Choroid plexus epithelial cell (primary cell): ENCODE measurements around the gene TTYH1.
"Not testable (repeated sequence)": the region's sequence is repeated elsewhere in the genome, so short reads cannot be mapped to it uniquely, and the experiment has no call there.

Experiments
- DNase-seq: peaks from one replicate; pipeline ENCODE4 v3.0.0-alpha.2; 2010; ENCODE audit warnings: low read depth
- H3K4me3 ChIP-seq: 2 replicates; pipeline ENCODE4 v1.5.1; 2011; ENCODE audit warnings: low read depth, mild to moderate bottlenecking, control low read depth, low read length, moderate library complexity
- CTCF ChIP-seq: conservative IDR thresholded peaks from 2 replicates; pipeline ENCODE4 v1.5.1; 2011; ENCODE audit warnings: low read depth, mild to moderate bottlenecking, control low read depth, inconsistent platforms, low read length, moderate library complexity

The TTYH1 gene

DNA sequence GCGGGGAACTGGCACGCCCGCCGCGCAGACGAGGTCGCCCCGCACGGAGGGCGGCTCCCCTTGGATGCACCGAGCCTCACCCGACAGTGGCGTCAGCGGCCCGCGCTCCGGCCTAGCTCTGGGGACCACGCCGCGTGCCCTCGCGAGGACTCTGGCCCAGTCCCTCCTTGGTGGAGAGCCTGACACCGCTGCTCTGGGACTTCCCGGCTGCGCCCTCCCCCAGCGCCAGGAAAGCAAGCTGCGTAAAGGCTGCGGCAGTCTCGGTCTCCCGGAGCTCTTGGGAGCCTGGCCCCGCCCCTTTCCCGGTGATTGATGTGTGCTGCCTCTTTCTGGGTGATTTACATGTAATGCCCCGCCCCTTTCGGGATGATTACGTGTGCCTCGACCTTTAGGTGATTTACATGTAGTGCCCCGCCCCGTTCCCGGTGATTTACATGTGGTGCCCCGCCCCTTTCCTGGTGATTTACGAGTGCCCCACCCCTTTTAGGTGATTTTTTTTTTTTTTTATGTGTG is 48.3 kb downstream of the TTYH1 start, which contains the start of gene LENG9:
Gene LENG9, minus strand, starts transcription at position 248 of the 513 bp plus-strand sequence. CDS start 252 bp downstream, outside the sequence.
- peak; percentile 100 for DNase-seq
- TF ChIP-seq CTCF: no peak
- H3K4me3 ChIP-seq: peak within 1 kb of the TSS; percentile 72

DNA sequence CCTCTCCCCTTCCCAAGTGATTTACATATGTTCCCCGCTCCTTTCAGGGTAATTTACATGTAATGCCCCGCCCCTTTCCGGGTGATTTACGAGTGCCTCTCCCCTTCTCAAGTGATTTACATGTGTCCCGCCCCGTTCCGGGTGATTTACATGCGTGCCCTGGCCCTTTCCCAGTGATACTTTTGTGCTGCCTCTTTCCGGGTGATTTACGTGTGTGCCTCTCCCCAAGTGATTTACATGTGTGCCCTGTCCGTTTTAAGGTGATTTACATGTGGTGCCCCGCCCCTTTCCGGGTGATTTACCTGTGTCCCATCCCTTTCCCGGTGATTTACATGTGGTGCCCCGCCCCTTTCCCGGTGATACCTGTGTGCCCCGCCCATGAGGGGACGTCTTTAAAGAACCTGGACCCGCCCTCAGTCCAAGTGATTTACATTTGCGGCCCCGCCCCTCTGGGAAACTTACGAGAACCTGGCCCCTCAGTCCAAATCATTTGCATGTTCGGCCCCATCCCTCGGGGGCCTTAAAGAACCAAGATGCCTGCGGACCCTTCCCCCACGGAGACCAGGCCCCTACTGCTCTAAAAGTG is 48.9 kb downstream of the TTYH1 start:
- peak; percentile 94 for DNase-seq
- peak overlapping the region; percentile 64 for H3K4me3 ChIP-seq
- TF ChIP-seq CTCF: no peak

DNA sequence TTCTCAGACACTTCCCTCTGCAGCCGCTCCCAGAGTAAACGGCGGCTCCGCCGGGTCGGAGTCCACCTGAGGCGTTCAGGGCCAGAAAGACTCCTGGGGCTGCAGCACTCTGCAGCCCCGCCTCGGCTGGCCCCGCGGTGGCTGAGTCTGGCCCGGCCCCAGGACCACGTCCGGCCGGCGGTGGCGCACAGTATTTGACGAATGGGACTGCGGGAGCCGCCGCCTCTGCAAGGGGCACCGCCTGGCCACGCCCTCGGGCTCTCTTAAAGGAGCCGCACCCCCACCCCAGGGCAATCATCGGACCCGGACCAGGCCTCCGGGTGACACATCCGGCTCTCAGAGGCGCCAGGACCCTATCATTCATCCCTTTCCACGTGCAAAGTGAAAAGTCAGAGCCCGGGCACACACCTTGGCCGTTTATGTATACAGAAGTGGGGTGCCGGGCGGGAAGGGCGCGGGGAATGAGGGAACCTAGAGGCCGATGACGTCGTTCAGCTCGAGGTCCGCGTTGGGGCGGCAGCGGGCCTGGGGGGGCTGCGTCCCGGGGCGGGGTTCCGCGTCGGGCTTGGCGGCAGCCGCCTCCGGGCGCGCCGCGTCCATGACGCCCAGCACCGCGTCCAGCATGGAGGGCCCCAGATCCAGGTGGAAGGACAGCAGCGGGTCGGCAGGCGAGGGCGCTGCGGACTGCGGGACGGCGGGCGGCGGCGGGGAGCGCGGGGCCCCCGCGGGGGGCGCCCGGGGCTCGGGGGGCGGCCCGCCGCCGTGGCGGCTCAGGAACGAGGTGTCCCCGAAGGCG is 49.6 kb downstream of the TTYH1 start:
- peak overlapping the region; percentile 64 for H3K4me3 ChIP-seq
- DNase-seq: peak; percentile 86

DNA sequence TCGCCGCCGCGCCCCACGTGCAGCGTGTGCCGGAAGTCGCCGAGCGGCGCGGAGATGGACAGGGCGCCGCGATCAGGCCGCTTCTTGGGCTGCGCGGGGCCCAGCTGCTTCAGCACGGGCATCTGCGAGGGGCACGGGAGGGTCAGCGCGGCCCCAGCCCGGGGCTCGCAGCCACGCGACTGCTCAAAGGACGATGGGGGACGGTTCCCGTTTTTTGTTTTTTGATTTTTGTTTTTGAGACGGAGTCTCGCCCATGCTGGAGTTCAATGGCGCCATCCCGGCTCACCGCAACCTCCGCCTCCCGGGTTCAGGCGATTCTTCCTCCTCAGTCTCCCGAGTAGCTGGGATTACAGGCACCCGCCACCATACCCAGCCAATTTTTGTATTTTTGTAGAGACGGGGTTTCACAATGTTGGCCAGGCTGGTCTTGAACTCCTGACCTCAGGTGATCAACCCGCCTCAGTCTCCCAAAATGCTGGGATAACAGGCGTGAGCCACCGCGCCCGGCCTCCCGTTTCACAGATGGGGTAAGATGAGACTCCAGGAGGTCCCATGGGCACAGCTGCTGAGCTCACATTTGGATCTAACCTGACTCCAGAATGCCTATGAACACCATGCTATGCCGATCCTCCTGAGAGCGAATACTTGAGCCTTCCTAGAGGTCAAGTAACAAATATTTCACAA is 50.3 kb downstream of the TTYH1 start:
- DNase-seq: no peak
- no peak for TF ChIP-seq CTCF
- H3K4me3 ChIP-seq: no peak overlapping the region

More for the DNA sequence above, 49.6 kb downstream of the TTYH1 start:
- no peak for TF ChIP-seq CTCF

DNA sequence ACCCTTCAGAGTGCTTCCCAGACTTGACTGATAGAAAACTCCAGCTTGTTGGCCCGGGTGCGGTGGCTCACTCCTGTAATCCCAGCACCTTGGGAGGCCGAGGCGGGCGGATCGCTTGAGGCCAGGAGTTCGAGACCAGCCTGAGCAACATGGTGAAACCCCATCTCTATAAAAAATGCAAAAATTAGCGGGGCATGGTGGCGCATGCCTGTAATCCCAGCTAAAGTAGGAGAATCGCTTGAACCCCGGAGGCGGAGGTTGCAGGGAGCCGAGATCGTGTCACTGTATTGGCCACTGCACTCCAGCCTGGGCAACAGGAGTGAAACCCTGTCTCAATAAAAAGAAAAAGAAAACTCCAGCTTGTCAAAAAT is 50.8 kb downstream of the TTYH1 start:
- not testable (repeated sequence) for DNase-seq

DNA sequence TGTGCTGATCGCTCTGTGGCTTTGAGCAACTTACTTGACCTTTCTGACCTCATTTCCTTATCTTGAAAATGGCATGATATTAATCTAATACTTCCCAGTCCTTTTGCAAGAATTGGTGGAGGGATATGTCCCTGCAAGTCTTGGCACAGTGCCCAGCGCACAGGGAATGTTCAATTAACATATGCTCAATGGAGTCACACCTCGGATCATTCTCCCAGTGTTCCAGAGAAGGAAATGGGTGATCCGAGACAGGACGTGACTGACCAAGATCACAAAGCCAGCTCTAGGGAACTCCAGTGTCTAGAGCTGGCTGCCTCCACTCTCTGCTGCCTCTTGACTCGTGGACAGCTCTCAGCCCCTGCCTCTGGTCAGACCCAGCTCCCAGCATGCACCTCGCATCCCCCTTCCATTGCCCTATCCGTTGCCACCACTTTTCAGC is 54.3 kb downstream of the TTYH1 start:
- H3K4me3 ChIP-seq: no peak overlapping the region
- DNase-seq: no peak
- no peak for TF ChIP-seq CTCF

More for the DNA sequence above, 50.8 kb downstream of the TTYH1 start:
- H3K4me3 ChIP-seq: not testable (repeated sequence)

GRCh38 chr19:54470276-54470887 is 55.1 kb downstream of the TTYH1 start:
- no peak for DNase-seq
- TF ChIP-seq CTCF: no peak
- H3K4me3 ChIP-seq: no peak overlapping the region
